Measurements from ENCODE around the gene RNF212B. TPM values are rescaled to one million over a fixed set of nuclear protein-coding genes. Genes with fewer than 3 reads are reported as not detected.

Gene RNF212B
- total and polyA plus RNA-seq, 2 of the 13 experiments (the other 11 are each of a cell fraction or from before 2014, with no cell fraction given), result 0.05 TPM; not detected in 1

DNA sequence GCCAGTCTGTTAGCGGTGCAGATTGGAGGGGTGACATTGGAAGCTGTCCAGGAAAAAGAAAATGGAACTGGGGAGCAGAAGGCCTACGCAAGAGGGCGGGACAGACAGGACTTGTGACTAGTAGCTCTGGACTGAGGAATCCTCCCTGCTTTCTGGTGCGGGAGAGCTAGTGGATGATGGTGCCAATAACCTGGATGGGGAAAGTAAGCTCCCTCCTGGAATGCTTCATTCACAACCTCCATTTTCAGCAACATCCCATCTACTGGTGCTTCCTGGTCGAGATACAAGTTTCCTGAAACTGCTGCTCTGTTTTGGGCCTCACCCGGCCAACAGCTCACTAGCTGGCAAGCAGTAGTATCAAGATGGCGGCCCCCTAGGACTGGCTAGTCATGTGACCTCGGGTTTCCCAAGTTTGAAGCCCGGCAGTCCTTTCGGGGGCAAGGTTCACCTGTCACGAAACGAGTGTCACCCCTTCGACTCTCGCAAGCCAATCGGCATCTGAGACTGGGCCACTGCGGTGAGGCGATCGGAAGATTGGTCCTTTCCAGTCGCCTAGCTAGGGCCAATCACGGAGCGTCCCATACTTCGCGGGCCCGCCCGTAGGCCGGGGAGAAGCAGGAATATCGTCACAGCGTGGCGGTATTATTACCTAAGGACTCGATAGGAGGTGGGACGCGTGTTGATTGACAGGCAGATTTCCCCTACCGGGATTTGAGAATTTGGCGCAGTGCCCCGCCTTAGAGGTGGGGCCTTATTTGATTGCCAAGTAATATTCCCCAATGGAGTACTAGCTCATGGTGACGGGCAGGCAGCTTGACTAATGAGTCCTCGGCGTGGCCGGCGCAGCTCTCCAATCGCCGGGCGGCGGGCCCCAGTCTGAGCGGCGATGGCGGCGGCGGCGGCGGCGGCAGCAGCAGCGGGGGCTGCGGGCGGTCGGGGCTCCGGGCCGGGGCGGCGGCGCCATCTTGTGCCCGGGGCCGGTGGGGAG lies 83.1 kb downstream of the RNF212B start, which contains the start of gene PABPN1 (continued):
- TF ChIP-seq, protein P1, sequence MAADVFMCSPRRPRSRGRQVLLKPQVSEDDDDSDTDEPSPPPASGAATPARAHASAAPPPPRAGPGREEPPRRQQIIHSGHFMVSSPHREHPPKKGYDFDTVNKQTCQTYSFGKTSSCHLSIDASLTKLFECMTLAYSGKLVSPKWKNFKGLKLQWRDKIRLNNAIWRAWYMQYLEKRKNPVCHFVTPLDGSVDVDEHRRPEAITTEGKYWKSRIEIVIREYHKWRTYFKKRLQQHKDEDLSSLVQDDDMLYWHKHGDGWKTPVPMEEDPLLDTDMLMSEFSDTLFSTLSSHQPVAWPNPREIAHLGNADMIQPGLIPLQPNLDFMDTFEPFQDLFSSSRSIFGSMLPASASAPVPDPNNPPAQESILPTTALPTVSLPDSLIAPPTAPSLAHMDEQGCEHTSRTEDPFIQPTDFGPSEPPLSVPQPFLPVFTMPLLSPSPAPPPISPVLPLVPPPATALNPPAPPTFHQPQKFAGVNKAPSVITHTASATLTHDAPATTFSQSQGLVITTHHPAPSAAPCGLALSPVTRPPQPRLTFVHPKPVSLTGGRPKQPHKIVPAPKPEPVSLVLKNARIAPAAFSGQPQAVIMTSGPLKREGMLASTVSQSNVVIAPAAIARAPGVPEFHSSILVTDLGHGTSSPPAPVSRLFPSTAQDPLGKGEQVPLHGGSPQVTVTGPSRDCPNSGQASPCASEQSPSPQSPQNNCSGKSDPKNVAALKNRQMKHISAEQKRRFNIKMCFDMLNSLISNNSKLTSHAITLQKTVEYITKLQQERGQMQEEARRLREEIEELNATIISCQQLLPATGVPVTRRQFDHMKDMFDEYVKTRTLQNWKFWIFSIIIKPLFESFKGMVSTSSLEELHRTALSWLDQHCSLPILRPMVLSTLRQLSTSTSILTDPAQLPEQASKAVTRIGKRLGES (CRISPR knock-in tag; IDR thresholded peaks at IDR 0.05; ENCODE audit: borderline replicate concordance), result 0 out of 2 replicates have a peak, but pooled peaks have one; percentile 14
- TF ChIP-seq NFYB (CRISPR knock-in tag; IDR thresholded peaks at IDR 0.05) (peak; percentile 93), ZNF691 (CRISPR knock-in tag; IDR thresholded peaks at IDR 0.05; ENCODE audit: borderline replicate concordance, low read depth) (peak; percentile 95), KDM6A (CRISPR knock-in tag; IDR thresholded peaks at IDR 0.05; ENCODE audit: low read depth) (peak; percentile 69), ZNF329 (CRISPR knock-in tag; IDR thresholded peaks at IDR 0.05; ENCODE audit: low read depth) (peak; percentile 76; the same call in 1 of the 2 replicates), NRL (CRISPR knock-in tag; IDR thresholded peaks at IDR 0.05; ENCODE audit: borderline replicate concordance) (peak; percentile 90), CENPX (CRISPR knock-in tag; IDR thresholded peaks at IDR 0.05) (no peak), ZMAT5 (CRISPR knock-in tag; IDR thresholded peaks at IDR 0.05; ENCODE audit: borderline replicate concordance, low read depth) (no peak), SNRNP70 (IDR thresholded peaks at IDR 0.05; ENCODE audit: low read depth, low read length) (no peak), TSC22D2 (CRISPR knock-in tag; IDR thresholded peaks at IDR 0.05; ENCODE audit: borderline replicate concordance) (0 out of 2 replicates have a peak, but pooled peaks have one; percentile 65), ZNF777 (CRISPR knock-in tag; IDR thresholded peaks at IDR 0.05) (peak; percentile 6; the same call in 1 of the 2 replicates), ZNF552 (CRISPR knock-in tag; IDR thresholded peaks at IDR 0.05; ENCODE audit: borderline replicate concordance) (peak; percentile 95), ZNF704 (CRISPR knock-in tag; IDR thresholded peaks at IDR 0.05; ENCODE audit: borderline replicate concordance) (peak; percentile 97), SP2 (CRISPR knock-in tag; IDR thresholded peaks at IDR 0.05) (peak; percentile 92), SALL1 (CRISPR knock-in tag; IDR thresholded peaks at IDR 0.05) (peak; percentile 97), U2AF1 (optimal IDR thresholded peaks at IDR 0.05; ENCODE audit: low read depth, low read length) (peak; percentile 93), RFXANK (CRISPR knock-in tag; IDR thresholded peaks at IDR 0.05) (no peak; the same call in 1 of the 2 replicates), KLF15 (CRISPR knock-in tag; IDR thresholded peaks at IDR 0.05; ENCODE audit: borderline replicate concordance) (peak; percentile 85; the same call in 1 of the 2 replicates), ZHX1 (CRISPR knock-in tag; IDR thresholded peaks at IDR 0.05; ENCODE audit: low read depth) (peak; percentile 97; the same call in 1 of the 2 replicates)

Measured in HepG2 (cell line).